ENCODE results near the gene RINL.

Gene RINL, protein sequence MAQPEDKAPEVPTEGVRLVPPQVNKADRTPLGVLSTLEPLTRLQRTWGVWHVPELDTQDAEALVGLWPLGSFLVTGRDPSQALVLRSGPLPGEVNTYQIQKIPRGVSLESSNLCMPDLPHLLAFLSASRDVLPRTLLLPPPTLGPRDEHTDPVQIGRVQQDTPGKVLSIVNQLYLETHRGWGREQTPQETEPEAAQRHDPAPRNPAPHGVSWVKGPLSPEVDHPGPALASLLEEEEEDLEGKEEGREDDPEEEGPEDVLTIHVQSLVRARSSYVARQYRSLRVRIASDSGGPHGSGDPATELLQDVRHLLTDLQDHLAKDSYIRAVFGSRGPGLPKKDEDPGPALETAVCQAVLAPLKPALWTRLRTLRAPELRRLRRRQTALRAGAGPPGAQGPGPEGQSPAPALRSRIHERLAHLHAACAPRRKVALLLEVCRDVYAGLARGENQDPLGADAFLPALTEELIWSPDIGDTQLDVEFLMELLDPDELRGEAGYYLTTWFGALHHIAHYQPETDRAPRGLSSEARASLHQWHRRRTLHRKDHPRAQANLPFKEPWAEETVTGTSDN

DNA sequence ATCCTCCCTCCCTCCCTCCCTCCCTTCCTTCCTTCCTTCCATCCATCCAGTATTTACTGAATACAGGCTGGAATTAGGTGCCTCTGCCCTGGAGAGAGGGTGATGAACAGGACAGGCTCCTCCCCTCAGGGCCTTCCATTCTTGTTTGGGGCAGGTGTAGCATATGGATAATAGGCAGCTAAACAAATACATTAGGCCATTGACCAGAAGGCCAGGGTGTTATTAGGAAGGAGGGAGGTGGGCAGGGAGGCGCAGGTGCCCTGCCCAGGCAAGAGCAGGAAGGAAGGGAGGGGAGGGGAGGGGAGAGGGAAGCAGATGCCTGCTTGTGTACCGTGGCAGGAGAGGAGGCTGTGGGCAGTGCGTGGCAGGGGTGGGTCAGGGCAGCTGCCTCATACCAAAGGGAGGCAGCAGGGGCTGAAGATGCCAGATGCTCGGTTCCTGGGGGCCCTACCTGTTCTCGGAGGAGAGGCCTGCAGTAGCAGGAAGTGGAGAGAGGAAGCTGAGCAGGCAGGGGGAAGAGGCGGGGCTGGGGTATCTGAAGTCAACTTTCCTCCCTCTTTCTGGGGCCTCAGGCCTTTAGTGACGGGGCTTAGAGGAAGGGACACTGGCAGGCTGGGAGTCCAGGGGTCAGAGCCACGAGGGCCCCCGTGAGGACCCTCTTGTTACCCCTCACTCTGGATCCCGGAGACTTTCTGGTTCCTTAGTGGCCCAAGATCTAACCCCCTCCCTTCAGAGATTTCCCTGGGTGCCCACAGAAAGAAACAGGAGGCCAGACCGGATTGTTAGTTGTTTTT, at the start of gene RINL:
RINL (minus strand) TSS at position 495 of the 794 bp plus-strand sequence. CDS start 1,533 bp downstream, outside the sequence.
- DNase-seq (ENCODE audit: low spot score): peak; percentile 70

DNA sequence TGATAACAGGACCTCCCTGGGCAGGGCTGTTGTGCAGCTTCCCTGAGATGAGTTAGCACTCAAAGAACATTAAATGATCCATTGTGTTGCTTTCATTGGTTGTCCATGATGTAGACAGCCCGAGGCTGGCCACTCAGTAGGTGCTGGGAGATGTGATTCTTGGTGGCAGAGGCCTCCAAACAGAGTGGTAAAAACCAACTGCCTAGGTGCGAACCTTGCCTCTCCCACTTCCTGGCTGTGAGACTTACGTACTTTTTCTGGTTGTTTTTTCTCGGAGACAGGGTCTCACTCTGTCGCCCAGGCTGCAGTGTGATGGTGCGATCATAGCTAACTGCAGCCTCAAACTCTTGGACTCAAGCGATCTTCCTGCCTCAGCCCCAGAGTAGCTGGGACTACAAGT, 46.3 kb upstream of the RINL start:
- DNase-seq (ENCODE audit: low spot score): no peak

DNA sequence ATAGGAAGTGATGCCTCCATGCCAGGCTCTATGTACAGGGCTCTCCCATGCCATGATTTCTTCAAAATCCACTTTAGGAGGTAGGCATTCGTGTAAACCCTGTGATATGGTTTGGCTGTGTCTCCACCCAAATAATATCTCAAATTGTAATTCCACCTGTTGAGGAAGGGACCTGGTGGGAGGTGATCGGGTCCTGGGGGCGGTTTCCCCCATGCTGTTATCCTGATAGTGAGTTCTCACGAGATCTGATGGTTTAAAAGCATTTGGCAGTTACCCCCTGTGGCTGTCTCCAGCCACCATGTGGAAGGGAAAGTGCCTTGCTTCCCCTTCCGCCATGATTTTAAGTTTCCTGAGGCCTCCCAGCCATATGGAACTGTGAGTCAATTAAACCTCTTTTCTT, 44.4 kb upstream of the RINL start:
- no peak for DNase-seq (ENCODE audit: low spot score)

DNA sequence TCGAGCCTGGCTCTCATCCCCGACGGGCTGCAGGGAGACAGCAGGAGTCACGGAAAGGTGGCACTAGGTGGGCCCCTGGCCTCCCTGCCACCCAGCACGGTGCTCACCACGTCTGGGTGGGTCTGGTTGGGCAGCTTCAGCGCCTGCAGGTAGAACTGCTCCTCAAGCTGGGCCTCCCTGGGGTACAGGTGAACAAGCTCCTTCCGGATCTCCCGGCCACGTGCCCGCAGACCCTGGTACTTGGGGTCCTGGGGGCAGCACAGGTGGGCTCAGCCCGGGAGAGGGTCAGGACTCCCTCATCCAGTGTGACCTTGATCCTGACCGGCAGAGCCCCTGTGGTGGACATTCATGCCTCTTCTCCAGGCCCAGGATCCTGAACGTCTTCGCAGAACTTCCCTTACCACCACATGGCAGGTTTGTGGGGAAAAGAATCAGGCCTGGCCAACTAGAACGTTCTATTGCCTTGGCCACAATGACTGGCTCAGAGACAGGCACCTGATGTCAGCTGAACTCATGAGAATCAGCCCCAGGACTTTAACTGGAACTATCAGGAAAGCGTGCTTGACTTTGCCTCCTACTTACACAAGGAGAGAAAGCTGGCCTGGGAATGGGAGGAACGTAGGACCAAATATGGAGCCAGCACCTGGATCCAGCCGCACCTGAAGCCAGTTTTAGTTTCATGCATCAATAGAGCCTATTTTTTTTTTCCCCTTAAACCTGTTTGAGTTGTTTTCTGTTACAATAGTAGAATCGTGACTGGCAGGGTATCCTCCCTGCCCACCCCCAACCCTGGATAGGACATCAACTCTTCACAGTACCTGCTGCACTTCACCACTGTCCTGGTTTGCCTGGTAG, 43.6 kb upstream of the RINL start:
- DNase-seq (ENCODE audit: low spot score): no peak

DNA sequence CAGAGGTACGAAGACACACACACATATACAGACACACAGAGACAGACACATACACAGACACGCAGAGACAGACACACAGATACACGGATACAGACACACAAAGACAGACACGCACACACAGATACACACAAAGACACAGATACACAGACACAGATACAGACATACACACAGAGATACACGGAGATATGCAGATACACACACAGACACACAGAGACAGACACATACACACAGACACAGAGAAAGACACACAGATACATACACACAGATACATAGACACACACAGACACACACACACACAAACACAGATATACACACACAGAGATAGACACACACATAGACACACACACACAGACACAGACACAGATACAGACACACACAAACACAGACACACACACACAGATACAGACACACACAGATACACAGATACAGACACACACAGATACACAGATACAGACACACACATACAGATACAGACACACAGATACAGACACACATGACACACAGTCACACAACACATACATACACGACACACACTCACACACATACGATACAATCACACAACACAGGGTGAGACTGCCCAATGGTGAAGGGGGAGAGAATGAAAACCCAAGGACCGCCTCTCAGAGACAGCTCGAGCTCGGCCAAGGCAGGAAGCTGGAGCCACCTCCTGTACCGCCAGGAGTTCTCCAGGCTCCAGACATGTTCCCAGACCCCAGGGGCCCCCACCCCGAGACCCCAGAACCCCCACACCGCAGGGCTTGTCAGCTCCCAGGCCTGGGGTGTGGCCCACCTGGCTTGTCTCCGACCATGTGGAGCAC, 42.7 kb upstream of the RINL start:
- no peak for DNase-seq (ENCODE audit: low spot score)

DNA sequence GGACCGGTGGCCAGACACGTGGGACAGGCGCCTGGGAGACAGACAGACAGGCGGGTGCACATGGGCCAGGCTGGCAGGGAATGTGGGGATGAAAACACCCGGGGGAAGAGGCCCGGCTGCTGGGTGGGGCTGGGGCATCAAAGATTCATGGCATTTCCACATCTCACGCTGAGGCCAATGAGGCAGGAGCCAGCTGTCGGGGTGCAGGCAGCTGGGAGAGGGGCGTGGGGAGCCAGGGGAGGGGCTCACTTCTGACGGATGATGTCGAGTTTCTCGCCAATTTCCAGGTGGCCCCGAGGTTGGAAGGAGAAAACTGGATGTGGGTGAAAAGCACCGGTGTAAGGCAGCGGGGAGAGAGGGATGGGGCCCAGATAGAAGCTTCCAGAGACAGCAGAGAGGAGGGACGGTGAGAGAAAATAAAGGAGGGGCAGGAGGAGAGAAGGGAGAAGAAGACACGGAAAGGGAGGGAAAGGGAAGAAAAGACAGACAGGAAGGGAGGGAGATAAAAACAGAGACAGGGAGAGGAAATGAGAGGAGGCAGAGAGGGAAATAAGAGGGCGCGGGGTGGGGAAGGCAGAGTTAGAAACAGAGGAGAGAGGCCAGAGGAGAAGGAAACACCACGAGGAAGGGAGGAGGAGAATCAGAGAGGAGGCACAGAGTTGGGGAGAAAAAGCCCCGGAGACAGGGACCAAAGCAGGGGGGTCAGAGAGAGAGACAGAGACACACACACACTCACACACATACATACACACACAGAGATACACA, 41.9 kb upstream of the RINL start:
- no peak for DNase-seq (ENCODE audit: low spot score)

DNA sequence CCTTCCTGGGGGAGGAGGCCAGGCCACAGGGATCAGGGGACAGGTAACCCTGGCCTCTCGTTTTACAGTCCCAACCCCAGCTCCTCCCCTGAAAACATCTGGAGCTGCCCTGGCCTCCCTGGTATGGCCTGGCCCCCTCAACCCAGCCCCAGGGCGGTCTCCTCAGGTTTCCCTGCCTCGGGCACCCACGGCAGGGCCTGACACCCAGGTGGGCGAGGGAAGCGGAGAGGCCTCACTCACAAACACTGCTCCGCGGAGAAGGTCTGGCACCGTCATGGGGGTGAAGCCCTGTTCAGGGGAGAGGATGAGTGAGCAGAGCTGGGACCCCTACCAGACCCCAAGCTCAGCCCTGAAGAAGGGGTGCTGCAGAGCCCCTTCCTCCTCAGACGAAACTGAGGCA, 40.5 kb upstream of the RINL start:
- no peak for DNase-seq (ENCODE audit: low spot score)

DNA sequence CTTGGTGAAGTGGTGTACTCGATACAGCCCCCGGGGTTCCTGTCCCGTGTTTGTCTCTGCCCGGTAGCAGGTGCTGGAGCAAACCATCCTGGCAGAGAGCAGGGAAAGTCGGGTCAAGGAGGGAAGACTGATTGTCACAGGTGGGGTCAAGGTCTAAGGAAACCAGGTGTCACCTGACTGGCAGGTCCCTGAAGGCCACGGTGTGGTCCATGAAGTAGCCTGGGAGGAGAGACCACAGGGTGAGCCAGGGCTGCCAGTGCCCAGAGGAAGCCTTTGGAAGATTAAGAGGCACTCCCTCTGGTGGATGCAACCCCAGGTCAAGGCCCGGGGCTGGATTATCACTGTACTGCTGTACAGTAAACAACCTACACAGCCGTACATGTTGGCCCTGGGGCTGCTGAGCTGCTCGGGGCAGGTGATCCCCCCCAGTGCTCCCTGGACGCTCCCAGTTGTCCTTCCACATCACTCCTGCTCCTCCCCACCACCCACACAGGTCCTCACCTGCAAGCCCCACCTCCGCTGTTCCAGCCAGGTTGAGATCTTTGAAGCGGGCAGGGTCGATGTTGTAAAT, 39.9 kb upstream of the RINL start:
- no peak for DNase-seq (ENCODE audit: low spot score)

DNA sequence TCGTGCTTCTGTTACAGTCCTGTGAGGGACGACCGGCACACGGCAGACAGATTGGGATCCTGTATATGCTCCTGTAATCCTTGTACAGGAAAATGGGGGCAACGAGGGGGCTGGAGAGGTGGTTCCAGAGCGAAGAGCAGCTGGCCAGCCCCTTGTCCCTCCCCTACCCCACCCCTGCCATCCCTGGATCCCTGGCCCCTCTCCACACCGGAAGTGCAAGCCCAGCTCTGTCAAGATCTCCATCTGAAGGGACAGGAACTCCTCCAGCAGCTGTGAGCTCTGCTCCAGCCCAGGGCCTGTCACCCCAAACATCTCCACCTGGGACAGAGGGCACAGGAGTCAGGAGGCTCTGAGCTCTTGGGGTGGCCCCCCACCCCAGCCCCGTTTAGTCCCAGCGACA, 39.4 kb upstream of the RINL start:
- DNase-seq (ENCODE audit: low spot score): no peak

DNA sequence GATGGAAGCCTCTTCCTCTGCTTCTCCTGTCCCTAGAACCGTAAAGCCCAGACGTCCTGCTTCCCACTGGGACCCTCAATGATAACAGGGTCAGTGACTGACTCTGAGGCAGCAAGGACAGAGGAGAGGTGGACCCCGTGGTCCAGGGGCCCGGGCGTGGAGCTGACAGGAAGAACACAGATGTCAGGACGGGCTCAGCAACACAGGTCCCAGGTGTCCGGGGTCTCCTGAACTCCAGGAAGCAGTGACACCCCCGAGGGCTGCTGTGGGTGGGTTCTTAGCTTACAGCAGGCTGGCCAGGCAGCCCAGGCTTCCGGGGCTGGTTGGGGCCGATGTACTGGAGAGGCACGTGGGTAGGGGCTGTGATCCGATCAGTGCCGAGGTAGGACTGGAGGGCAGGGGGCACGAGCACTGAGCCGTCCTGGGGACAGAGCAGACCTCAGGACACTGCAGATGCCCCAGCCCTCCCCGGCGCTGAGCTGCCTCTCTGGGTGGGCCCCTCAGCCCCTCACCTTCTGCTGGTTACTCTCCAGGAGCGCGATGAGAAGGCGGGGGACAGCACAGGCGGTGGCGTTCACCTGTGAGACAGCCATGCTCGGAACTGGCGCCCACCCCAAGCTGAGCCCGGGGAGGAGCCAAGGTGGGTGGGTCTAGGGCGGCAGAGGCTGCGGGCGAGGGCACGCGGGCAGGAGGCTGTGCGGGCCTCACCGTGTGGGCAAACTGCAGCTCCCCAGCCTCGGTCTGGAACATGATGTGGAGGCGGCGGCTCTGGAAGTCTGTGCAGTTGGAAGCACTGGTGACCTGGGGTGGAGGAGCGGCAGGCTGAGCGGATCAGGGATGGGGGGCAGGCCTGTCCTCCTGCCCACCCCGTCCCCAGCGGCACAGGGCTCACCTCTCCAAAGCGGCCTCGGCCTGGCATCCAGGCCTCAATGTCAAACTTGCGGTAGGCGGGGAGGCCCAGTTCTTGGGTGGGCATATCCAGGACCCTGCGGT, 37.5 kb upstream of the RINL start:
- no peak for DNase-seq (ENCODE audit: low spot score)

DNA sequence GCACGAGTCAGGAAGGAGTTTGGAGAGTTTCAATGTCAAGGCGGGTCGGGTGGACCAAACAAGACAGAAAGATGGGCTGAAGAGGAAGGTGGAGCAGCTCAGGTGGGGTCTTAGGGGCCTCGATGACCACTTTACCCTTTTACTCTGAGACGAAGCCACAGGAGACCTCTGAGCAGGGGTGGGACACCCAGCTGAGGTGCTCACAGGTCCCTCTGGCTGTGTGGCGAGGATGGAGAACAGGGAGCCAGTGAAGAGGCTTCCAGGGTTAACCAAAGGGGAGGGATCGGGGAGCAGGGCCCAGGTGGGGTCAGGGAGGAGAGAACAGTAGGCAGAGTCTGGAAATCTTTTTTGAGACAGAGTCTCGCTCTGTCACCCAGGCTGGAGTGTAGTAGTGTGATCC, 35.9 kb upstream of the RINL start:
- no peak for DNase-seq (ENCODE audit: low spot score)

DNA sequence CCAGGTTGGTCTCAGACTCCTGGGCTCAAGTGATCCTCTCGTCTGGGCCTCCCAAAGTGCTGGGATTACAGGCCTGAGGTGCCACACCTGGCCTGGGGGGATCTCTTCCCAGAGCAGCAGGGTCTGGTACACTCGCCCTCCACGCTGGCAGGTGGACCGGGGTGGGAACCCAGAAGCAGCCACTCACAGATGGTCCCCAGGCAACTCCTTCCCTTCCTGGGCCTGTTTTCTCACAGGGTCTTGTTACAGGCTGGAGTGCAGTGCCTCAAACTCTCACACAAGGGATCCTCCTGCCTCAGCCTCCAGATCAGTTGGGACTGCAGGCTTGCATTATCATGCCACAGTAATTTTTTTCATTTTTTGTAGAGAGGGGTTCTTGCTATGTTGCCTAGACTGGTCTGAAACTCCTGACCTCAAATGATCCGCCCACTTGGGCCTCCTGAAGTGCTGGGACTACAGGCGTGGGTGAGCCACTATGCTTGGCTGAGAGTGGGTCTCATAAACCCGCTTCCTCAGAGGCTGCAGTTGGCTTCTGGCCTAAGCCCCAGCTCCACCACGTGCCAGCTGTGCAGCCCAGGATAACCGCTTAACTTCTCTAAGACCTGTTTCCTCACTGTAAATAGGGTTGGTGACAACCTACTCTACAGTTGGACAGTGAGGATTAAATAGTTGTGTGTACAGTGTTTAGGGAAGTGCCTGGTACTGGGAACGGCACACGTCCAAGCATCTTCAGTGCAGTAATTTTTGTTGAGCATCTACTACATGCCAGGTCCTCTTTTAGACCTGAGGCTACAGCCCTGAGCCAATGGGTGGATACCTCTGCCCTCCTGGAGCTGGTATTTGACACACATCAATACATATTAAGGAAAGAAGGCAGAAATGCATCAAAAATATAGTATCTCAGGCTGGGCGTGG, 34.8 kb upstream of the RINL start:
- DNase-seq (ENCODE audit: low spot score): no peak

DNA sequence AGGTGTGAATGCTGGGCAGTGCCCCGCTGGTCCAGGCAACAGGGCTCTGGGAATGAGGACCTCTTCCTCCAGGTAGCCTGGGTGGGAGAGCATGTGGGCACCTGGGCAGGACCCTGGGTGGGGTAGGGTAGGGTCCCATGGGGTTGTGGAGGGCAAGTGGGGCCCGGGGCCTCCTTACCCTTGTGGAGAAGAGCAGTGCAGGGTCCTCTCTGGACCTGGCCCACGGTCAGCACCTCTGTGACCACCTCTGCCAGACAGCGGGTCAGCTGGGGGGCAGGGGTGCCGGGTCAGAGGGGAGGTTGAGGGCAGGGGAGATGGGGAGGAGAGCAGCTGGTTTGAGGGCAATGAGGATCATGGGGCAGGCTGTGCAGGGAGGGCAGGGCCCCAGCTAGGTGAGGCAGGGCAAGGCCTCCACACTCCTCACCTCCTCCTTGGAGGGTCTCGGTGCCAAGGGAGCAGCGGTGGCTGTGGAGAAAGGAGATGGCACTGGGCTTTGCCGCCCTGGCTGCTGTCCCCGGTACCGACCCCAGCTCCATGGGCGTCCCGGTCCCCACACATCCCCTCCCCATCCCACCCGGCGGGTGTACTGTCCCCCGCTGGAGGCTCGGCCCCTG, 33.4 kb upstream of the RINL start:
- no peak for DNase-seq (ENCODE audit: low spot score)

DNA sequence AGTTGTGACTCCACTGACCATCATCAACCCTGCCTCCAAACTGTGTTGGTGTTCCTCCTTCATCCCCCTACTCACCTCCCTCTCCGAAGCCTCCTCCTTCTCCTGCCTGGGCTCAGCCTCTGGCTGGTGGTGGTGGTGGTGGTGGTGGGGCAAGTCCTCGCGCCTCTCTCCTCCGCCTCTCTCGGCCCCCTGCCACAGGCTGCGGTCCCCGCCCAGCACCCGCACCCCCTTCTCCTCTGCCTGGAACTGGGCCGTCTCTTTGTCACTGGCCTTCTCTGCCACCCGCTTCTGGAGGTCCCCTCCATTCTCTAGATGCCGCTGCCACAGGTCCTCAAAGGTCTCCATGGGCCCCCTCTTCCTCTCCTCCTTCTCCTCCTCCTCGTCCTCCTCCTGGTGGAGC, 32.4 kb upstream of the RINL start:
- DNase-seq (ENCODE audit: low spot score): no peak

DNA sequence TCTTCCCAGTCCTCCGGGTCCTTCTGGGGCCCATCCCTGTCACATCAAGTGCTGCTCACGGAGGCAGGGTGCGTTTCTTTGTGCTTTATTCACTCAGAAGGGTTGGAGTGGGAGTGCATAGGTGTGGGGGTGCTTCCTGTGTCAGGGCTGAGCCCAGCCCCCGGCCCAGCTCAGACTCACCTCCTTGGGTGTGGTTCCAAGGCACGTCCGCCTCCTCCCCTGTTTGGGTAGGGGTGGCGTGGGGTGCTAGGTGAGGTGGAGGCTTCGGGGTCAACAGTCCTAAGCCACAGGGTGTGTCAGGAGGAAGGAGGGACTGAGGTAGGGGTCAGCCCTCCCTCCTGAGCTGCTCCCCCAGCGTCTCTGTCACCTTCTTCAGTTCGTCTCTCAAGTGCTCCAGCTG, 30.8 kb upstream of the RINL start:
- DNase-seq (ENCODE audit: low spot score): no peak

DNA sequence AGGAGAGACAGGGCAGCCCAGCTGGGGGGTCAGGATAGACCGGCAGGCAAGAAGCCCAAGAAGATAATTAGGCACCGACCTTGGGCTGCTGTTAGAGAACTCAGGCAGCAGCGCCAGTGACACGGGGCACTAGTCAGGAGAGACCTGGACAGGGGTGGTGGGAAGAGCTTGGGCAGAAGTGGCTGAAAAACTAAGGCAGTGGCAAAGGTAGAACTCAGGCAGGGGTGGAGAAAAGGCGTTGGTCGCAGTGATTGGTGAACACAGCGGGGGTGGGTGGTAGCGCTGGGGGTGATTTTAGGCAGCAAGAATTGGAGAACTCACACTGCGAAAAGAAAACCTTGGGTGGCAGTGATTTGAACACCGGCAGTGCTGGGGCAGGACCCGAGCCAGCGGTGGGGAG, 29.6 kb upstream of the RINL start:
- no peak for DNase-seq (ENCODE audit: low spot score)

DNA sequence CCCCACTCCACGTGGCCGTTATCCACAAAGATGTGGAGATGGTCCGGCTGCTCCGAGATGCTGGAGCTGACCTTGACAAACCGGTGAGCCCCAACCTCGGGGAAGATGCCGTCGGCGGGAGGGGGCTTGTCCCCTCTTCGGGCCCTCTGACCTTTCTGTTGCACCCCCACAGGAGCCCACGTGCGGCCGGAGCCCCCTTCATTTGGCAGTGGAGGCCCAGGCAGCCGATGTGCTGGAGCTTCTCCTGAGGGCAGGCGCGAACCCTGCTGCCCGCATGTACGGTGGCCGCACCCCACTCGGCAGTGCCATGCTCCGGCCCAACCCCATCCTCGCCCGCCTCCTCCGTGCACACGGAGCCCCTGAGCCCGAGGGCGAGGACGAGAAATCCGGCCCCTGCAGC, 29.2 kb upstream of the RINL start:
- DNase-seq (ENCODE audit: low spot score): no peak
